ENCODE measurements around the gene C9orf153. TPM values are rescaled to one million over a fixed set of nuclear protein-coding genes. Genes with fewer than 3 reads are reported as not detected.

The C9orf153 gene
- total and polyA plus RNA-seq, 5 donors from 2014 or later = 0.32 TPM; not detected in 4

DNA sequence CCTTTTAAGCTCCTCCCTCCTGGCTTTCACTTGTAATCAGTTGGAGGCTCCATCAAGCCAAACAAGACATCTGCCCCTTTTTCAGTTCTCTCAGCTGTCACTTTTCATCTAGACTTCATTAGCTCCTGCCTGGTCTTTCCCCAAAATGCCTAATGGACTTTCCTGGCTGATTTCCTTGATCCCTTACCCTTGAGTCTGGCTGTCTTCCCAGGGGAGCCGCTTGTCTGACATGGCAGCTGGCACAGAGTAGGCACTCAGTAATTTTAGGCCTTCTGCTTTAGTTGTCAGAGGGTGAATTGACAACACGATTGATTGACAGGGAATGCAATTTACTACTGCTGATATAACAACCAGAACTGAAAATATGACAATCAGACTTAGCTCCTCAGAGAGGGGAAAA lies 2.1 kb downstream of the C9orf153 start:
- H3K27ac Mint-ChIP-seq = peak overlapping the region in 1 of 3 donors; percentile 24
- H3K4me1 Mint-ChIP-seq = peaks cover 0 to 5% (median 2%) of the 10 kb centered on the region in 4 donors
- H3K27me3 Mint-ChIP-seq = no peaks in the 10 kb centered on the region
- ATAC-seq (ENCODE audit: low read depth in 2 of 2) = no peak
- no peaks in the 10 kb centered on the region for H3K4me1 ChIP-seq (ENCODE audit: control insufficient read depth, insufficient read depth, low read length, poor library complexity, severe bottlenecking)
- no peaks in the 10 kb centered on the region for H3K27me3 ChIP-seq (ENCODE audit: control insufficient read depth, insufficient read depth, low read length)
- no peak overlapping the region for H3K4me3 ChIP-seq (ENCODE audit: low read depth, low read length)
- no peak for DNase-seq
- no peaks in the 10 kb centered on the region for H3K36me3 ChIP-seq (ENCODE audit: control insufficient read depth, insufficient read depth, low read length)
- peaks cover 0 to 10% (median 0%) of the 10 kb centered on the region in 7 donors for H3K9me3 Mint-ChIP-seq
- H3K9me3 ChIP-seq (ENCODE audit: control insufficient read depth in 2 of 2, low read length in 2 of 2) = peaks cover 8 to 12% of the 10 kb centered on the region in 2 experiments
- no peak overlapping the region for H3K27ac ChIP-seq (ENCODE audit: insufficient read depth, low read length, poor library complexity, severe bottlenecking)
- no peak overlapping the region for H3K4me3 Mint-ChIP-seq
- H3K36me3 Mint-ChIP-seq = peaks cover 12% of the 10 kb centered on the region

DNA sequence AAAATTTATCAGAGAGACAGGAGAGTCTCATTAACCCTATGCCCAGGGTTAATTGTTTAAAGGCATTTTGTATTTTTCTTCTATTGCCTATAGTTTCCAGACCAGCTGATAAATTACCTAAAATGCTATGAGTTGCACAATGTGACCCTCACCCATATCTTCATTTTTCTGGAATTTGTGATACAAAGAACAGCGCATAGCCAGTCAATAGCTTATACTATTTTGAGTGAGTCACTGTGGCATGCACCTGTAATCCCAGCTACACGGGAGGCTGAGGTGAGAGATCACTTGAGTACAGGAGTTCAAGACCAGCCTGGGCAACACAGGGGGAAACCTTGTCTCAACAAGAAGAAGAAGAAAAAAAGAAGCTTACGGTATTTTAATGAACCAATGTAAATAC lies 2.8 kb downstream of the C9orf153 start:
- no peak for ATAC-seq (ENCODE audit: low read depth in 2 of 2)
- Histone ChIP-seq H3K27me3 (ENCODE audit: control insufficient read depth, insufficient read depth, low read length) (no peaks in the 10 kb centered on the region), H3K36me3 (ENCODE audit: control insufficient read depth, insufficient read depth, low read length) (no peaks in the 10 kb centered on the region), H3K9me3 (ENCODE audit: control insufficient read depth in 2 of 2, low read length in 2 of 2) (peaks cover 8 to 13% of the 10 kb centered on the region in 2 experiments), H3K4me1 (ENCODE audit: control insufficient read depth, insufficient read depth, low read length, poor library complexity, severe bottlenecking) (no peaks in the 10 kb centered on the region), H3K27ac (ENCODE audit: insufficient read depth, low read length, poor library complexity, severe bottlenecking) (no peak overlapping the region), H3K4me3 (ENCODE audit: low read depth, low read length) (no peak overlapping the region)
- Mint-ChIP-seq H3K9me3 (peaks cover 0 to 12% (median 4%) of the 10 kb centered on the region in 7 donors), H3K4me1 (peaks cover 0 to 4% (median 1%) of the 10 kb centered on the region in 4 donors), H3K27me3 (no peaks in the 10 kb centered on the region), H3K36me3 (peaks cover 7% of the 10 kb centered on the region), H3K4me3 (no peak overlapping the region), H3K27ac (no peak overlapping the region)
- no peak for DNase-seq

DNA sequence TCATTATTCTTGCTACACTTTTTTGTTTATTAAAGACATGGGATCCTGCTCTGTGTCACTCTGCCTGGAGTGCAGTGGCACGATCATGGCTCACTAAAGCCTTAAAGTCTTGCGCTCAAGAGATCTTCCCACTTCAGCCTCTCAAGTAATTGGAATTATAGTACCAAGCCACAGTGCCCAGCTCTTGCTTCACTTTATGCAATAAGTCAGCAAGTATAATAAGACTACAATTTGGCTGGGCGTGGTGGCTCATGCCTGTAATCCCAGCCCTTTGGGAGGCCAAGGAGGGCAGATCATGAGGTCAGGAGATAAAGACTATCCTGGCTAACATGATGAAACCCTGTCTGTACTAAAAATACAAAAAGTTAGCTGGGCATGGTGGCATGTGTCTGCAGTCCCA lies 5.9 kb downstream of the C9orf153 start:
- DNase-seq (no peak), ATAC-seq (ENCODE audit: low read depth in 2 of 2) (no peak)
- Mint-ChIP-seq H3K27ac (no peak overlapping the region), H3K36me3 (peaks cover 7% of the 10 kb centered on the region), H3K27me3 (no peaks in the 10 kb centered on the region), H3K9me3 (peaks cover 0 to 13% (median 5%) of the 10 kb centered on the region in 7 donors), H3K4me1 (peaks cover 0 to 4% (median 1%) of the 10 kb centered on the region in 4 donors), H3K4me3 (no peak overlapping the region)
- no peaks in the 10 kb centered on the region for H3K36me3 ChIP-seq (ENCODE audit: control insufficient read depth, insufficient read depth, low read length)
- no peak overlapping the region for H3K4me3 ChIP-seq (ENCODE audit: low read depth, low read length)
- no peaks in the 10 kb centered on the region for H3K4me1 ChIP-seq (ENCODE audit: control insufficient read depth, insufficient read depth, low read length, poor library complexity, severe bottlenecking)
- H3K27ac ChIP-seq (ENCODE audit: insufficient read depth, low read length, poor library complexity, severe bottlenecking) = no peak overlapping the region
- H3K27me3 ChIP-seq (ENCODE audit: control insufficient read depth, insufficient read depth, low read length) = no peaks in the 10 kb centered on the region
- peaks cover 8 to 13% of the 10 kb centered on the region in 2 experiments for H3K9me3 ChIP-seq (ENCODE audit: control insufficient read depth in 2 of 2, low read length in 2 of 2)

DNA sequence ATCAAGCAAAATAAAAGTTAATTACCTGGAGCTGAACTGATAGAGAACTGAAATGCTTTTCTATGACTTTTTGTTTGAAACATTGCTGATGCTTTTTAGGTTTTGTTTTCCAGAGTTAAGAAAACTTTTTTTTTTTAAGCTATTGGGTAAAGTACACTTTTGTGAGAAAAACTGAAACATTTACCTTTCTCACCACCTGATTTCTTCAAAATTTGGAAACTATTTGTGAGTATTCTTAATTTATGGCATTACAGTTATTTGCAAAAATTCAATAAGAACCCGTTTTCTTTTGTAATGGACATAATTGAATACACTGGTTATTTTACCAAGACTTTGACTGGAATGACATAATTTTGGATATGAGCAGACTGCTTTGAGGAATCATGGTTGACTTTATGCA lies 6.6 kb downstream of the C9orf153 start:
- Histone ChIP-seq H3K9me3 (ENCODE audit: control insufficient read depth in 2 of 2, low read length in 2 of 2) (peaks cover 8 to 13% of the 10 kb centered on the region in 2 experiments), H3K27me3 (ENCODE audit: control insufficient read depth, insufficient read depth, low read length) (no peaks in the 10 kb centered on the region), H3K36me3 (ENCODE audit: control insufficient read depth, insufficient read depth, low read length) (no peaks in the 10 kb centered on the region), H3K27ac (ENCODE audit: insufficient read depth, low read length, poor library complexity, severe bottlenecking) (no peak overlapping the region), H3K4me1 (ENCODE audit: control insufficient read depth, insufficient read depth, low read length, poor library complexity, severe bottlenecking) (no peaks in the 10 kb centered on the region), H3K4me3 (ENCODE audit: low read depth, low read length) (no peak overlapping the region)
- DNase-seq (no peak), ATAC-seq (ENCODE audit: low read depth in 2 of 2) (no peak)
- peaks cover 7% of the 10 kb centered on the region for H3K36me3 Mint-ChIP-seq
- peaks cover 0 to 4% (median 1%) of the 10 kb centered on the region in 4 donors for H3K4me1 Mint-ChIP-seq
- peaks cover 0 to 13% (median 5%) of the 10 kb centered on the region in 7 donors for H3K9me3 Mint-ChIP-seq
- no peaks in the 10 kb centered on the region for H3K27me3 Mint-ChIP-seq
- no peak overlapping the region for H3K4me3 Mint-ChIP-seq
- no peak overlapping the region for H3K27ac Mint-ChIP-seq

DNA sequence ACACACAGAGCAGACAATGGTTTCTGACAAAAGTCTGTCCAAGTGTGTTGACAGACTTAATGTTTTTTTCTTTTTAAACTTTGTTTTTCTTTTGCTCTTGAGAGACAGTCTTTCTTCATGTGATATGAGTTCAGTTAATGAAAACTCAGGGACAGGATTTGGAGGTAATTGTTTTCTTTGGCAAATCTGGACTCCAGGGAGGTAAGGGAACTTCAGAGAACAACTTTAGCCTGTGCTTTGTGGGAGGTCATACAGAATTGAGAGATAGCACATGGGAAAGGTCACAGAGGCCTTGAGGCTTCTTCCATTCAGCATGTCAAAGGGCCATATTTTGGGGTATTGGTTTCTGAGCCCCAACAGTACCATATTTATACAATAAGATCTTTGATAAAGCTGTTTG lies 9.3 kb downstream of the C9orf153 start:
- H3K27ac ChIP-seq (ENCODE audit: insufficient read depth, low read length, poor library complexity, severe bottlenecking) = no peak overlapping the region
- ATAC-seq (ENCODE audit: low read depth in 2 of 2) = no peak
- no peak for DNase-seq
- H3K4me3 ChIP-seq (ENCODE audit: low read depth, low read length) = no peak overlapping the region
- Mint-ChIP-seq H3K27me3 (peaks cover 7% of the 10 kb centered on the region), H3K4me3 (no peak overlapping the region), H3K27ac (no peak overlapping the region), H3K36me3 (peaks cover 3% of the 10 kb centered on the region), H3K4me1 (peaks cover 0 to 4% (median 0%) of the 10 kb centered on the region in 4 donors), H3K9me3 (peaks cover 0 to 13% (median 5%) of the 10 kb centered on the region in 7 donors)
- H3K4me1 ChIP-seq (ENCODE audit: control insufficient read depth, insufficient read depth, low read length, poor library complexity, severe bottlenecking) = no peaks in the 10 kb centered on the region
- H3K27me3 ChIP-seq (ENCODE audit: control insufficient read depth, insufficient read depth, low read length) = no peaks in the 10 kb centered on the region
- H3K9me3 ChIP-seq (ENCODE audit: control insufficient read depth in 2 of 2, low read length in 2 of 2) = peaks cover 8 to 13% of the 10 kb centered on the region in 2 experiments
- no peaks in the 10 kb centered on the region for H3K36me3 ChIP-seq (ENCODE audit: control insufficient read depth, insufficient read depth, low read length)

DNA sequence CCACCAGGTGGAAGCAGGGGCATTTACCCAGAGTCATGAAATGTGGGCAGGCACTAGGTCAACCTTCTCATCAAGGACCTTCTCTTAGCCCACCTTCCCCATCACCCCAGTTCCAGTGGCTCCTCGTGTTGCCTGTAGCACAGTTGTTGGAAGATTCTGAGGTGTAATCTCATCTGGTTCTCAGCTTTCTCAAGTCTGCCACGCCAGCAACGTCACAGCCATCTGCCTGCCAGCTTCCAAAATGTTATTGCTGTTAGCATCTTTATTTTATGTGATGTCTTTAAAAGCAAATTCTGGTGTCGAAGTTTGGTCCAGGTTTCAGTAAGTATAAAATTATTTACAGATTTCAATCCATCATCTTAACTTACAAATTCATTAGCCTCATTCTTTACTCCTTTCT lies 10.7 kb downstream of the C9orf153 start:
- H3K4me3 Mint-ChIP-seq = no peak overlapping the region
- H3K4me3 ChIP-seq (ENCODE audit: low read depth, low read length) = no peak overlapping the region
- H3K27ac Mint-ChIP-seq = no peak overlapping the region
- no peaks in the 10 kb centered on the region for H3K36me3 Mint-ChIP-seq
- DNase-seq (no peak), ATAC-seq (ENCODE audit: low read depth in 2 of 2) (no peak)
- H3K9me3 ChIP-seq (ENCODE audit: control insufficient read depth in 2 of 2, low read length in 2 of 2) = peaks cover 8 to 13% of the 10 kb centered on the region in 2 experiments
- H3K9me3 Mint-ChIP-seq = peaks cover 0 to 9% (median 3%) of the 10 kb centered on the region in 7 donors
- H3K27me3 Mint-ChIP-seq = peaks cover 7% of the 10 kb centered on the region
- no peaks in the 10 kb centered on the region for H3K27me3 ChIP-seq (ENCODE audit: control insufficient read depth, insufficient read depth, low read length)
- H3K36me3 ChIP-seq (ENCODE audit: control insufficient read depth, insufficient read depth, low read length) = no peaks in the 10 kb centered on the region
- H3K4me1 ChIP-seq (ENCODE audit: control insufficient read depth, insufficient read depth, low read length, poor library complexity, severe bottlenecking) = no peaks in the 10 kb centered on the region
- H3K27ac ChIP-seq (ENCODE audit: insufficient read depth, low read length, poor library complexity, severe bottlenecking) = no peak overlapping the region
- peaks cover 0 to 4% (median 0%) of the 10 kb centered on the region in 4 donors for H3K4me1 Mint-ChIP-seq

DNA sequence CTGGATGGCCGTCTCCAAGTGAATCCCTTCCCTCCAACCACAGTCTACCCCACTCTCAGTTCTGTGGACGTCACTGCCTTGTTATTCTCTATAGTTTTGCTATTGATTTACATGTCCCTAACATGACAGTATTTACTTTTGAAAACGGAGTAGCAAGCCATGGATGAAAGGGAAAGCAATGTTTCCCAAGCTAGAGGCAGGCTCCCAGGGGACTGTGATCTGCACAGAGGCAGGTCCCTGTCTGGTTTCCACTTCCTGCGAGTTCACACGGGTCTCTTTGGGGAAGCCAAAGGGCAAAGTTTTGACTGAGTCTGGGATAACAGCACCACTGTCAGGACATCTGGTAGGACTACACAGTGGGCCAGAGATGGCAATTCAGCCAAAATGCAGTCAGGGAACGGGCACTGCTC lies 12.7 kb downstream of the C9orf153 start:
- no peak for ATAC-seq (ENCODE audit: low read depth in 2 of 2)
- H3K4me3 Mint-ChIP-seq = no peak overlapping the region
- no peak overlapping the region for H3K27ac Mint-ChIP-seq
- H3K36me3 ChIP-seq (ENCODE audit: control insufficient read depth, insufficient read depth, low read length) = no peaks in the 10 kb centered on the region
- H3K9me3 ChIP-seq (ENCODE audit: control insufficient read depth in 2 of 2, low read length in 2 of 2) = no peaks in the 10 kb centered on the region
- H3K4me1 Mint-ChIP-seq = peaks cover 0 to 4% (median 0%) of the 10 kb centered on the region in 4 donors
- no peak for DNase-seq
- no peak overlapping the region for H3K4me3 ChIP-seq (ENCODE audit: low read depth, low read length)
- no peaks in the 10 kb centered on the region for H3K36me3 Mint-ChIP-seq
- peaks cover 7% of the 10 kb centered on the region for H3K27me3 Mint-ChIP-seq
- no peaks in the 10 kb centered on the region for H3K27me3 ChIP-seq (ENCODE audit: control insufficient read depth, insufficient read depth, low read length)
- no peaks in the 10 kb centered on the region for H3K4me1 ChIP-seq (ENCODE audit: control insufficient read depth, insufficient read depth, low read length, poor library complexity, severe bottlenecking)
- H3K9me3 Mint-ChIP-seq = peaks cover 0 to 3% (median 1%) of the 10 kb centered on the region in 7 donors
- no peak overlapping the region for H3K27ac ChIP-seq (ENCODE audit: insufficient read depth, low read length, poor library complexity, severe bottlenecking)

DNA sequence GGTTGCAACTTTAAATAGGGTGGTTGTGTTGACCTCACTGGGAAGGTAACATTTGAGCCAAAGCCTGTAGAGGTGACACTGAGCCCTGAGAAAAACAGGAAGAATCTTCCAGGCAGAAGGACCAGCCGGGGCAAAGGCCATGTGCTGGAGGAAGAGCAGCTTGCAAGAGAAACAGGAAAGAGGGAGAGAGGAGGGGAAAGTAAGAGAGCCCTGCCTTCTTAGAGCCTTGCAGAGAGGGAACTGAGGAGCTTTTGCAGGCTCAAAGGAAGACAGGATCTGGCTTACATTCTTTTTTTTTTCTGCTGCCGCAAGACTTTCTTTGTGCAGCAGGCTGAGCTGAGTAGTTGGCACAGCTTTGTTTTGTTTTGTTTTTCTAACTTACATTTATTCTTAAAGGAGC lies 17.4 kb downstream of the C9orf153 start:
- H3K27ac ChIP-seq (ENCODE audit: insufficient read depth, low read length, poor library complexity, severe bottlenecking) = no peak overlapping the region
- no peaks in the 10 kb centered on the region for H3K36me3 ChIP-seq (ENCODE audit: control insufficient read depth, insufficient read depth, low read length)
- H3K27ac Mint-ChIP-seq = no peak overlapping the region
- no peak overlapping the region for H3K4me3 ChIP-seq (ENCODE audit: low read depth, low read length)
- H3K4me1 ChIP-seq (ENCODE audit: control insufficient read depth, insufficient read depth, low read length, poor library complexity, severe bottlenecking) = no peaks in the 10 kb centered on the region
- DNase-seq = no peak
- H3K27me3 ChIP-seq (ENCODE audit: control insufficient read depth, insufficient read depth, low read length) = no peaks in the 10 kb centered on the region
- no peaks in the 10 kb centered on the region for H3K9me3 ChIP-seq (ENCODE audit: control insufficient read depth in 2 of 2, low read length in 2 of 2)
- ATAC-seq (ENCODE audit: low read depth in 2 of 2) = no peak
- H3K4me1 Mint-ChIP-seq = peaks cover 0 to 3% (median 0%) of the 10 kb centered on the region in 4 donors
- no peaks in the 10 kb centered on the region for H3K36me3 Mint-ChIP-seq
- no peak overlapping the region for H3K4me3 Mint-ChIP-seq
- H3K27me3 Mint-ChIP-seq = peaks cover 11% of the 10 kb centered on the region
- peaks cover 0 to 2% (median 0%) of the 10 kb centered on the region in 7 donors for H3K9me3 Mint-ChIP-seq

Measured in CD4-positive, CD25-positive, alpha-beta regulatory T cell (primary cell).